Activated CD4-positive, alpha-beta T cell treated with anti-CD3 and anti-CD28 coated beads for 48 hours (primary cell): ENCODE data around the gene CHST12.

Source experiments
- DNase-seq: peaks from one replicate; pipeline ENCODE4 v3.0.0-alpha.2; 2020

CHST12 gene

DNA sequence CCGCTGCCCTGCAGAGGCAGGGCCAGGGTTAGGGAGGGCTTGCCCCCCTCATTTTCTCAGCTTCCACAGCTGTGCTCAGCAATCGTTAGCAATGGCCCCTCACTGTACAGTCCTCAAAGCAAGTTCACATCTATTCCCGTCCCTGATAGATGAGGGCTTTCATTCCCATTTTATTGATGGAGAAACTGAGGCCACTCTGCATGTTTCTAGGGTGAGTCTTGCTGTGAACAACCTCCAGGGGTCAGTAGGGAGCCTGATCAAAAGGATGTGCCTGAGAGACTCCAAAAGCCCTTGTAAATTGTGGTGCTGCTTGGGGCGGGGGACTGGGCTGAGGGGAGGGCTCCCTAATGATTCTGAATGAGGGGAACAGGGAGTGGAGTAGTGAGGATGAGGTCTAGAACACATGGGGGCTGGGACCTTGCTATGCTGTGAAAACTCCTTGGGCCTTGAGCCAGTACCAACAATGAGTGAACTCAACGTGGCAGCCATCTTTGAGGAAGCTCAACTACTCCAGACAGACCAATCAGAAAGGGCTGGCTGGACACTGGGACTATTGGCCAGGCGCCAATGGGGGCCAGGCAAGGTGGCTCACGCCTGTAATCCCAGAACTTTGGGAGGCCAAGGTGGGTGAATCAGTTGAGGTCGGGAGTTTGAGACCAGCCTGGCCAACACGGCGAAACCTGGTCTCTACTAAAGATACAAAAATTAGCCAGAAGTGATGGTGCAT lies 79.5 kb downstream of the CHST12 start:
- DNase-seq, result no peak

DNA sequence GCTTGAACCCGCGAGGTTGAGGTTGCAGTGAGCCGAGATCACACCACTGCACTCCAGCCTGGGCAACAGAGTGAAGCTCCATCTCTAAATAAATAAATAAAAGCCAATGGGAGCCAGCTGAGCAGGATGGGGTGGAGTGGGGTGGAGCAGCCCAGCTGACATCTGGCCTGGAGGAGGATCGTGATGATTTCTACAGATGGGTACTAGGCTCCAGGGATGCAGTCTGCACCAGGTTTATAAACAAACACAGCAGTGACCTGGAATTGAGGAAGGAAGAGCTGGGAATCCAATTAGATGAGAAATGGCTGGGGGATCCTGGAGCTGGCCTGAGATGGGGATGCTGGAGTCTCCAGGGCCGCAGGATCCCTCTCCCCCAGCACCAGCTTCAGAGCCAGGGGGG lies 80.1 kb downstream of the CHST12 start:
- no peak for DNase-seq

DNA sequence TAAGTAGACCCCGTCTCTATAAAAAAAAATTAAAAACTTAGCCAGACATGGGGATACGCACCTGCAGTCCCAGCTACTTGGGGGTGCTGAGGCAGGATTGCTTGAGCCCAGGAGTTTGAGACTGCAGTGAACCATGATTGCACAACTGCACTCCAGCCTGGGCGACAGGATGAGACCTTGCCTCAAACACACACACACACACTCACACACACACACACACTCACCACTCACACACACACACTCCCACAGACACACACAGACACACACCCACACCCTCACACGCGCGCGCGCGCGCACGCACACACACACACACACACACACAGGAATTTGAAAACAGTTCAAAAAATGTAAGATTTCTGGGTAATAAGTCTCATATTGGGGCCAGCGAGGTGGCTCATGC lies 81.5 kb downstream of the CHST12 start:
- DNase-seq, result no peak

DNA sequence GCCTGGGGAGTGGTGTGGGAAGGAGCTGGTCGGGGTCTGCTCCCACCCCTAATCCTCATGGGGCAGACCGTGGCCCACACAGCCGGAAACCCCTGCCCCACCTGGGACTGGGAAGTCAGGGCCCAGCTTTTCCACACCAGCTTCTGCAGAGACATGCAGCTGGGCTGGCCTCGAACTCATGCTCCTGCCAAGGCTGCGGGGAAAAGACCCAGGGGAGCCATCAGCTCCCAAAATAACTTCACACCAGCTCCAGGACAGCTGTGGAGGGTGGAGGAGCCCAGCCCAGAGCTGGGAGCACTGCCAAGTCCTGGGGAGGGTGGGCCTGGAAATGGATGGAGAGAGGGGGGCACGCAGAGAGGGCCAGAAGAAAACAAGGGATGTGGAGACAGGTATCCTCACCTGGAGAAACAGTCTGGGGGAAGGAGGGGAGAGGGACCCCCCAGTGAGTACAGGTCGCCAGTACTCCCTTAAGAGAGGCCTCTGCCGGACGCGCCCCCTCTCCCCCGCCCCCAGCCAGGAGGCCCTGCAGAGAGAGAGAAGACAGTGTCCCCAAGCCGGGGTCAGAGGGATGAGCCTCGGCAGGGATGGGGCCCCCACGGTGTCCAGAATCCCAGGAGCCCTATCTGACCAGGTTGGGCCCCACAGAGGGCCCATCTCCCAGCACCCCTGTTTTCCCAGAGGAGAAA lies 84.3 kb downstream of the CHST12 start:
- no peak for DNase-seq

DNA sequence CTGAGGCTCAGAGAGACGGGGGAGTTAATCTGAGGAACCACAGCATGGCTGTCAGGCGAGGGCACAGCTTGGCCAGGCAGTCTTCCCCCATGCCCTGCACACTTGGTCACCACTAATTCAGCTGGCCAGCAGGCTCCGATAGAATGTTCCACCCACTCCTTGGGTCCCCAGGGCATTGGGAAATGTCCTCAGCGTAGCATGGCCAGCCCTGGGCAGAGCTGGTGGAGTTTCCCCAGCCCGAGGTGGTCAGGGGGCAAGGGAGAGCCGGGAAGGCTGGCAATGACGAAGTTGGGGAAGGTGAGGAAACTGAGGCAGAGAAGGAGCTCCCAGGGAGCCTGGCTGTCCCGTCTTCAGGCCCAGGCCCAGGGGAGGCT lies 84.8 kb downstream of the CHST12 start:
- no peak for DNase-seq

DNA sequence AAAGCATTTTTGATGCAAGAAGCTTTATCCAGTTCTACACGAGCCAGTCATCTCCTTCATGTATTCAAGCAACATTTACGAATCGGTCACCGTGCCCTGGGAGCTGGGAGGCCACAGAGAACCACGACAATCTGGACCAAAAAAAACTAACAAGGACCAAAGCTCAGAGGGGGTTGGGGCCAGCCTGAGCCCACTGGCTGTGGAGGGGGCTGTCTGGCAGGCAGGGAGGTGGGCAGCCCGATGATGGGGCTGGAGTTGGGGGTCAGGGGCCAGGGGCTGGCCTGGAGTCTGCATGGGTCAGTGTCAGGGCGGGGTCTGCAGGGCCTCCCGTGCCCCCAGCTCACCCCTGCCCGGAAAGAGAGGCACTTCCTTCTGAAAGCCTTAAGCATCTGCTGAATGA lies 85.3 kb downstream of the CHST12 start:
- DNase-seq, result no peak

GRCh38 chr7:2490181-2490651 lies 86.8 kb downstream of the CHST12 start:
- DNase-seq, result no peak

- DNase-seq, result no peak
Observed at GRCh38 chr7:2492038-2492437, 88.6 kb downstream of the CHST12 start.

DNA sequence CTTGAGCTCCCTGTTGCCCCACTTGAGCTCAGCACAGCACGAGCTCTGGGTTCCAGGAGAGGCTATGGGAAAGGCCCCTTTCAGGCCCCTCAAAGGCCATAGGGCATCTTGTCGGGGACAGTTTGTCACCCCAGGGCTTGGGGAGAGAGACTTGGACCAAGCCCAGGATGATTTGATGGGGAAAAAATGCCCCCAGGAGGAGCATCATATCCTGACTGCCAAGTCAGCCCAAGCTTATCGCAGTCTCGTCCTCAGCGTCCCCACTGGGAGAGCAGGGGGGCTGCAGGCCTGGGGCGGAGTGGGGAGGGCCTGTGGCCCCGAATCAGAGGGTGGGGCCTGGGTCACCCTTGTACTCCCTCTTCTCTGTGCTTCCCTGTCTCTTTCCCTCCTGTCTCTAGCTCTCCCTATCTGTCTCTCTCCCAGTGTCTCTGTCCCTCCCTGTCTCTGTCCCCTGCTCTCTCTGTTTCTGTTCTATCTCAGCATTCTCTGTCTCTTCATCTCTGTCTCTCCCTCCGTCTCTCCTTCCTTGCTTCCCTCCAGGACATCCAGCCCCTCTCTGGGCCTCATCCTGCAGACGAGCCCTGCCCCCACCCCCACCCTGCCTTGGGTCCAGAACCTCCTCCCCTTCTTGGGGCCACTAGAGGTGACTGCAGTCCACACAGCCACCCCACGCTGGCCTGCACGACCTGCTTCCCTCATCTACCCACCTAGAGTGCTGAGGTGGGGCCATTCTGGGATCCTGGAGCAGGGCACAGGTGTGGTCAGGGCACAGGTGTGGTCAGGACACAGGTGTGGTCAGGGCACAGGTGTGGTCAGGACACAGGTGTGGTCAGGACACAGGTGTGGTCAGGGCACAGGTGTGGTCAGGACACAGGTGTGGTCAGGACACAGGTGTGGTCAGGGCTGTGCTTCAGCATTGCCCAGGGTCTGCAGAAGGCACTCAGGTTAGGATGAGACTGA lies 90.1 kb downstream of the CHST12 start:
- DNase-seq, result no peak

- no peak for DNase-seq
Observed at GRCh38 chr7:2494191-2495130, 91.0 kb downstream of the CHST12 start.

- no peak for DNase-seq
Observed at GRCh38 chr7:2495418-2496299, 92.2 kb downstream of the CHST12 start.

DNA sequence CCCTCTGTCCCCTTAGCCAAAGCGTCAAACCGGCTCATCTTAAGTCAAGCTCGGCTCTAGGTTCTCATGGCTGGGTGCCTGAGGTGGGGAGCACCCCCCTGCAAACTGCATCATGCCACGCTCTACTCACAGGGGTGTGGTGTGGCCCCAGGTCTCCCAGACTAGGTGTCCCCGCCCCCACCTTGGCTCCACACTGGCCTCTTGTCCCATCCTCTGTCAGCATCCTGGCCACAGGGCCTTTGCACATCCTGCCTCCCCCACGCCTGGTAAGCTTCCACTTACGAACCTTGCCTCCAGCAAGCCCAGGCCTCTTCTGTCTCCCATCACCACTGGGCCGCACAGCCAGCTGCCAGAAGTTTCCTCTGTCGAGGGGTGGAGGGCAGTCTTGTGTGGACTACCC lies 93.0 kb downstream of the CHST12 start:
- DNase-seq, result no peak

DNA sequence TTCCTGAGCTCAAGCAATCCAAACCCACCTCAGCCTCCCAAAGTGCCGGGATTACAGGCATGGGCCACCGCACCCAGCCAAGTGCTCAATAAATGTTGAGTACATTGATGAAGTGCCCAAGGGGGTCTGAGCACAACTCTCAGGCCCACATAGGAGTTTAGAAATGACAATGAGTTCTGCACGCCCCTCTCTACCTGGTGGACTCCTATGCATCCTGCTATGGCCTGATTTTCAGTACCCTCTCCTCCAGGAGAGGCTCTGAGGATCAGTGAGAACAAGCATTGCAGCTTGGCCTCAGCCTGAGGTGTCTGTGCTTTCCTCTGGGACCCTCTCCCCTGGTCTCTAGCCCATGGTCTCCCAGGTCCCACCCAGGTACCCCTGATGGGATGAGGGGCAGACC lies 93.7 kb downstream of the CHST12 start:
- DNase-seq, result no peak

DNA sequence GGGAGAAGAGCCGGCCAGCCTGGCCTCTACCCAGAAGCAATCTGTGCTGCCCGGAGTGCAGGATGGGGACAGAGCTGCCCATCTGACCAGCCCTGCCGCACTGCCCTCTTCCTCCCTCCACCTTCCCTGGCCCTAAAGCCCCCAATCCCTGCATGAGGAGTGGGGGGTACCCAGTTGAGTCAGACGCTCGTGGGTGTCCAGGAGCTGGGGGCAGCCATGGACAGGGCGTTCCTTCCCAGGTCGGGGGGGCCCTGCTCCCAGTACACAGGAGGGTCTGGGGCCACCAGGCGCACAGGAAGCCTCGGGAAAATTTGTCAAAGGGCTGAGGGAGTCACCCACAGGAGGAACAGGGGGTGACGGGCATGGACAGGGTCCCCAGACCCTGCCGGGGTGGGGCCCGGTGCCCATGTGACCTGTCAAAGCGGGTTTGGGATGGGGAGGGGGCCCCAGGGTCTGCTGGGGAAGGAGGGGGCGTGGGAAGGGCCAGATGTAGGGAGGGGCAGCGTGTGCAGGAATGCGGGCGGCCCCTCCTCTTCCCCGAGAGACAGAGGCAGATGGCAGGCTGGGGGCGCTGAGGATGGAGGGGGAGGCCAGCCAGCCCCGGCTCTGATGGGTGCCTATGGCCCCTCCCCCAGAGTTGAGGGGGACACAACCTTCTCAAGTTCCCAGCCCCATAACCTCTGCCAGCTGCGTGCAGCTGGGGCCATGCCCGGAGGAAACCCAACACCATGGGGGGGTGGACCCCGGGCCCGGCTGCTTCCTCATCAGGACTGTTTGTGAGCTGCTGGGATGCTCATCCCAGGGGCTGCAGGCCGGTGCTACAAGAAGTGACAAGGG lies 94.3 kb downstream of the CHST12 start:
- DNase-seq, result no peak
